Urinary bladder (tissue), 4 donors: ENCODE results near the gene ZBED4. TPM values are rescaled to one million over a fixed set of nuclear protein-coding genes. Genes with fewer than 3 reads are reported as not detected.
A peak's percentile ranks its signal among the peaks of the same experiment; 100 is the strongest.

Experiments used
- DNase-seq: peaks from one replicate; pipeline ENCODE4 v3.0.0-alpha.2; 2015; ENCODE audit errors: extremely low spot score
- H3K27ac ChIP-seq: one replicate; pipeline ENCODE4 v1.5.1; 2013; ENCODE audit warnings: low read depth, mild to moderate bottlenecking, moderate library complexity
- H3K36me3 ChIP-seq: one replicate; pipeline ENCODE4 v1.6.1; 2013; ENCODE audit warnings: mild to moderate bottlenecking, moderate library complexity; ENCODE audit not compliant: insufficient read depth
- H3K4me1 ChIP-seq: one replicate; pipeline ENCODE4 v1.6.1; 2013; ENCODE audit warnings: mild to moderate bottlenecking, moderate library complexity; ENCODE audit not compliant: insufficient read depth
- H3K4me3 ChIP-seq: one replicate; pipeline ENCODE4 v1.5.1; 2013; ENCODE audit warnings: low read depth, low read length
- WGBS: extraction: QIAGEN DNeasy Blood & Tissue Kit; methylation state at CpG from one replicate; pipeline ENCODE4 v1.1.7; 2013; 5-methylcytosine and 5-hydroxymethylcytosine counted together
- polyA plus RNA-seq: library from polyadenylated mRNA; stranded (reverse); fragments of 200-250 nt; gene quantifications from one replicate; pipeline ENCODE4 v1.2.3, GENCODE V29; 2013
- total RNA-seq: library from RNA; depleted of rRNA; stranded (reverse); fragments of >200 nt; gene quantifications from one replicate; pipeline ENCODE4 v1.2.3, GENCODE V29; 2014
- donor health status: healthy with polysubstance abuse.
- donor health status: healthy.

Gene ZBED4
- total and polyA plus RNA-seq, 2 donors, result 4.6 to 7.8 TPM

DNA sequence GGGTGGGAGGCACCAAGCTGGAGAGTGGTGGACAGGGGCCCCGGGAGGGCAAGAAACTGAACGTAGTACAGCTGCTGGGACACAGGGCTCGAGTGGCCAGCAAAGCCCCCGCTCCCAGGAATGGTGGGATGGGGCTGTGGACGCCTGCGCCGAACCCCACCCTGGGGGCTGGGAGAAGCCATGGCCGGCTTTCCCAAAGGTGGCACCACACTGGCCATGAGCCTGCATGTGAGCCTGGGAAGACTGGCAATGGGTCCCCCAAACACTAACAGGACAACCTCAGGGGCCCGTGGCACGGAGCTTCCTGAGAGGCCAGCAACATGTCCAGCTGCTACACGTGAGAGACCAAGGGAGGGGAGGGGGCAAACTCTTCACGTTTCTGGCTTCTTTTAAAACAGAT, 60.6 kb downstream of the ZBED4 start:
- H3K27ac ChIP-seq, result no peak overlapping the region
- H3K4me1 ChIP-seq, result peaks cover 2% of the 10 kb centered on the region
- DNase-seq, result no peak
- H3K36me3 ChIP-seq, result no peaks in the 10 kb centered on the region
- WGBS, result 87% methylated on average over 12 of the region's 12 CpGs
- no peak overlapping the region for H3K4me3 ChIP-seq

- Histone ChIP-seq H3K27ac (no peak overlapping the region), H3K4me1 (peaks cover 2% of the 10 kb centered on the region), H3K36me3 (no peaks in the 10 kb centered on the region), H3K4me3 (no peak overlapping the region)
- no peak for DNase-seq
- 92% methylated on average over 12 of the region's 12 CpGs for WGBS
These were observed 62.0 kb downstream of the ZBED4 start for GRCh38 chr22:49915610-49916009.

DNA sequence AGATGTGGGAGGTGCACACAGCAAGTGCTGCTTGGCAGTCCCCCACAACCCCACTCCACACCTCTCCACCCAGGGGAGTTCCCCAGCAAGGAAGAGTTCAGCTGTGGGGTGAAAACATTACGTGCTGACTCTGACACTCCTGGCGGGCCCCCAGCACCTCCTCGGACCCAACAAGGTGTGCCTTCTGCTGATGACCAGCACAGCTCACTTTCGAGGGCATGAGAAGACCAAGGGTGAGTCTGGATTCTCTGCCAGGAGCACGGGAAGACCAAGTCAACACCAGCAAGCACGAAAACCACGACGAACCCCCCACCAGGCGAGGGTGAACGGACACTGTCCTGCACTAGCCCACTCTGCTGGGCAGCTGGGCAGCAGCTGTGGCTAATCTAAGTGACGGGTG, 63.2 kb downstream of the ZBED4 start:
- no peak for DNase-seq
- WGBS, result 91% methylated on average over 11 of the region's 11 CpGs
- no peak overlapping the region for H3K27ac ChIP-seq

GRCh38 chr22:49917974-49918910, 64.6 kb downstream of the ZBED4 start, which contains the start of the genes ALG12 and CRELD2:
Gene ALG12, minus strand, starts transcription at chr22:49918438. Its CDS starts 4,673 bp downstream, at chr22:49913765.
Gene CRELD2, plus strand, starts transcription at chr22:49918634. Its CDS starts 136 bp downstream, at chr22:49918770.
- H3K27ac ChIP-seq, result peak within 1 kb of the TSS; percentile 96
- H3K4me3 ChIP-seq, result peak within 1 kb of the TSS; percentile 74
- no peaks in the 10 kb centered on the region for H3K36me3 ChIP-seq
- H3K4me1 ChIP-seq, result peaks cover 2% of the 10 kb centered on the region
- under 1% methylated on average over 103 of the region's 103 CpGs for WGBS
- DNase-seq, result peak; percentile 93

More for the DNA sequence above, 63.2 kb downstream of the ZBED4 start:
- Histone ChIP-seq H3K36me3 (no peaks in the 10 kb centered on the region), H3K4me1 (peaks cover 2% of the 10 kb centered on the region), H3K4me3 (no peak overlapping the region)

DNA sequence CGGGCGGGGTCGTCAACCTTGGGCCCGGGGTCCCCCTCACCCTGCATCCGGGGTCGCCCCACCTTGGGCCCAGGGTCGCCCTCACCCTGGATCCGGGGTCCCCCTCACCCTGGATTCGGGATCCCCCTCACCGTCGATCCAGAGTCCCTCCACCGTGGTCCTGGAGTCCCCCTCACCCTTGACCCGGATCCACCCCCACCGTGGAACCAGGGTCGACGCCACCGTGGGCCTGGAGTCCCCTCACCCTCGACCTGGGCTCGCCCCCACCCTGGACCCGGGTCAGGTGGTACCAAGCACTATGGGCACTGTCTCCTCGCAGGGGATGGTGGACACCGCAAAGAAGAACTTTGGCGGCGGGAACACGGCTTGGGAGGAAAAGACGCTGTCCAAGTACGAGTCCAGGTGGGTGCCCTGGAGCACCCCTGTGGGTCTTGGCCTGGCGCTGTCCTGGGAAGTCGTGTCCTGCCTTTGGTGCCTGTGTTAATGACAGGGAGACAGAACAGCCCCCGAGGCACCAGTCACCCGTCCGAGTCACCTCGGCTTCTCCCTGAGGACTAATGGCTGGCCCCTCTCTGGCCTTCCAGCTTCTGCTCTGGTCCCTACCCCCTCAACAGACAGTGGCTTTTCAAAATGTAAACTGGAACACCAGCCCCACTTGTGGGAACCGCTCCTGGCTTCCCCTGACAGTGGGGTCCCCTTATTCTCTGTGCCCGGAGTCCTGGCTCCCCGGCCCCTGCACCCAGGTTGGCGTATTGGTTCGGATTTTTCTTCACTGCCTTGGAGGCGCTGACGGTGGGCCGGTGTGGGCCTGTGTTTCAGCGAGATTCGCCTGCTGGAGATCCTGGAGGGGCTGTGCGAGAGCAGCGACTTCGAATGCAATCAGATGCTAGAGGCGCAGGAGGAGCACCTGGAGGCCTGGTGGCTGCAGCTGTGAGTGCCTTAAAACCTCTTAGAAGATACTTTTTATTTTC, 65.6 kb downstream of the ZBED4 start:
- Histone ChIP-seq H3K36me3 (no peaks in the 10 kb centered on the region), H3K27ac (no peak overlapping the region), H3K4me3 (peak overlapping the region; percentile 74), H3K4me1 (peaks cover 2% of the 10 kb centered on the region)
- WGBS, result 40% methylated on average over 47 of the region's 47 CpGs
- no peak for DNase-seq

GRCh38 chr22:49920859-49921258, 67.2 kb downstream of the ZBED4 start:
- Histone ChIP-seq H3K27ac (no peak overlapping the region), H3K4me1 (peaks cover 2% of the 10 kb centered on the region), H3K36me3 (no peaks in the 10 kb centered on the region), H3K4me3 (no peak overlapping the region)
- WGBS, result 97% methylated on average over 18 of the region's 18 CpGs
- DNase-seq, result no peak

- Histone ChIP-seq H3K4me1 (peaks cover 2% of the 10 kb centered on the region), H3K36me3 (no peaks in the 10 kb centered on the region), H3K4me3 (no peak overlapping the region), H3K27ac (no peak overlapping the region)
- 93% methylated on average over 35 of the region's 35 CpGs for WGBS
- no peak for DNase-seq
These were observed 68.0 kb downstream of the ZBED4 start for GRCh38 chr22:49921508-49922278.

GRCh38 chr22:49922484-49922883, 68.8 kb downstream of the ZBED4 start:
- H3K4me3 ChIP-seq, result no peak overlapping the region
- WGBS, result 90% methylated on average over 22 of the region's 22 CpGs
- no peak for DNase-seq
- no peaks in the 10 kb centered on the region for H3K36me3 ChIP-seq
- H3K4me1 ChIP-seq, result no peaks in the 10 kb centered on the region
- H3K27ac ChIP-seq, result no peak overlapping the region

DNA sequence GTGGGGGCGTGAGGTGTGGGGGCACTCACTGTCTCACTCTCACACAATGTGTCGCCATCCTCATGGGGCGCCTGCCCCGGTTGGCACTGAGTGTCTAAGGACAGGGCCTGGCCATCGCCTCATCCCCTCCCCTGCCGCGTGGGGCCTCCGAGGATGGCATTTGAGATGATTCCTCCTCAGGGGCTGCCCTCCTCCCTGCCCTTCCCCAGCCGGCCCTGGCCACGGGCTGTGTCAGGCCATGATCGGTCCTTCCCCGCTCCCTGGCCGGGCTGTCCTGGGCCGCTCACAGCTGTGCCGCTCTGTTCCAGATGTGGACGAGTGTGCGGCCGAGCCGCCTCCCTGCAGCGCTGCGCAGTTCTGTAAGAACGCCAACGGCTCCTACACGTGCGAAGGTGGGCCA, 69.3 kb downstream of the ZBED4 start:
- no peak for DNase-seq
- H3K36me3 ChIP-seq, result no peaks in the 10 kb centered on the region
- 91% methylated on average over 25 of the region's 25 CpGs for WGBS
- H3K4me1 ChIP-seq, result no peaks in the 10 kb centered on the region
- H3K4me3 ChIP-seq, result no peak overlapping the region
- no peak overlapping the region for H3K27ac ChIP-seq

DNA sequence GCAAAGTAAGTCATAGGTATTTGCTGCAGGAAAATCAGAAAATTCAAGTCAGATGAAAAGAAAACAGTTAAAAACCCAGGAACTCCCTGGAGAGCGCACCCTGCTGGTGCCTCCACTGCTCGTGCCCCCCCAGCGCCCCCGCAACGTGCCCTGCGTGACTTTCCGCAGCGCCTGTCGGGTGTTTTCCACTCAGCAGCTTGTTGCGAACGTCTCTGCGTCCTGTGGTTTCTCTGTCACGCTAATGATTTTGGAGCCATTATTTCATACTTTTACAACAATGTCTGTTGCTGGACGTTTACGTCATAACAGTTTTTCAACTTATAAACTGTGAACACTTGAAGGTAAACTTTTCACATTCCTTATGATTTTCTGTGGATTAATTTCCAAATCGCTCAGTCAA, 69.8 kb downstream of the ZBED4 start:
- H3K27ac ChIP-seq, result no peak overlapping the region
- no peak overlapping the region for H3K4me3 ChIP-seq
- no peaks in the 10 kb centered on the region for H3K4me1 ChIP-seq
- no peak for DNase-seq
- no peaks in the 10 kb centered on the region for H3K36me3 ChIP-seq
- WGBS, result 72% methylated on average over 16 of the region's 16 CpGs

GRCh38 chr22:49924113-49924833, 70.6 kb downstream of the ZBED4 start:
- Histone ChIP-seq H3K4me3 (no peak overlapping the region), H3K36me3 (no peaks in the 10 kb centered on the region), H3K27ac (no peak overlapping the region), H3K4me1 (no peaks in the 10 kb centered on the region)
- 95% methylated on average over 31 of the region's 31 CpGs for WGBS
- no peak for DNase-seq

DNA sequence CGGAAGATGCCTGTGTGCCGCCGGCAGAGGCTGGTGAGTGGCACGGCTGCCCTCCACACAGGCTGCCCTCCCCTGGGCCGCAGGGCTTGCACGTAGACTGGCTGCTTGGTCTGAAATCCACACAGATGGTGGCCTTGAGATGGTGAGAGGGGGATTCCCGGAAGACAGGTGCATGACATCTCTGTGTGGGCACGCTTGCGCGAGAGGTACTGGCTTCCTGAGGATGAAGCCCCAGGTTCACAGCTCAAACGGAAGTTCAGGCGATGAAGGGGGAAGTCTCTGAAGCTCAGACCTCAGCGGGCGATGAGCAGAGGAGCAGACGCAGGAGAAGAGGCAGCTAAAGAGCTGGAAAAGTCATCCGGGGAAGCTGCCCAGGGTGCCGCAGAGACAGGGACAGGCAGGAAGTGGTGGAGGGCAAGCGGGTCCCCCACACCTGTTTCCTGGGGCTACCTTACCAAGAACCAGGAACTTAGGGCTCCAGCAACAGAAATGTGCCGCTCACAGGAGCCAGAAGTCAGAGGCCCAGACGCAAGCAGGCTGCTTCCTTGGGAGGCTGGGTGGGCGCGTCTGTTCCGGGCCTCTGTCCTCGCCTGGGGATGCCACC, 72.0 kb downstream of the ZBED4 start:
- 88% methylated on average over 24 of the region's 24 CpGs for WGBS
- DNase-seq, result no peak
- no peaks in the 10 kb centered on the region for H3K4me1 ChIP-seq
- no peak overlapping the region for H3K27ac ChIP-seq
- no peak overlapping the region for H3K4me3 ChIP-seq
- no peaks in the 10 kb centered on the region for H3K36me3 ChIP-seq
